ENCODE measurements around the gene AFF3. TPM values are rescaled to one million over a fixed set of nuclear protein-coding genes. Genes with fewer than 3 reads are reported as not detected.

AFF3 gene
- total RNA-seq, 1 experiment from 2014 or later, result 0.61 TPM

GRCh38 chr2:99682275-99683060, 459.9 kb downstream of the AFF3 start:
- Histone ChIP-seq H3K36me3 (ENCODE audit: control insufficient read depth in 1 of 2, insufficient read depth in 2 of 2, low read length in 2 of 2) (no peaks in the 10 kb centered on the region), H3K9me3 (ENCODE audit: control insufficient read depth in 1 of 2, insufficient read depth in 1 of 2, low read depth in 1 of 2, low read length in 2 of 2) (no peaks in the 10 kb centered on the region), H3K27ac (ENCODE audit: low read depth, low read length) (no peak overlapping the region), H2AFZ (ENCODE audit: low read depth, low read length, poor library complexity, severe bottlenecking) (no peak overlapping the region), H3K9me2 (ENCODE audit: insufficient read depth) (no peaks in the 10 kb centered on the region), H3K4me2 (ENCODE audit: low read length) (no peak overlapping the region), H3K79me2 (ENCODE audit: insufficient read depth, low read length) (no peaks in the 10 kb centered on the region), H3K4me1 (ENCODE audit: control insufficient read depth in 1 of 2, insufficient read depth in 2 of 2, low read length in 2 of 2) (no peaks in the 10 kb centered on the region), H3K27me3 (ENCODE audit: insufficient read depth, low read length) (peaks cover 25% of the 10 kb centered on the region; the same call in 1 of the 2 replicates), H3K4me3 (replicated peaks in 1 of 2; ENCODE audit: low read depth in 1 of 2, low read length in 2 of 2) (no peak overlapping the region), H3K9ac (ENCODE audit: low read length) (no peak overlapping the region), H4K20me1 (ENCODE audit: insufficient read depth) (no peaks in the 10 kb centered on the region)
- no peak for DNase-seq (ENCODE audit: low read depth, low spot score)
- ChIA-PET POLR2A (no interaction called here), CTCF (no interaction called here), RAD21 (ENCODE audit: low non-redundant PET in 1 of 2, low total read pairs in 2 of 2, uncharacterized antibody in 2 of 2, unreplicated experiment in 2 of 2) (no interaction called here)
- no peak for ATAC-seq
- no peak for TF ChIP-seq ZFX (IDR thresholded peaks at IDR 0.05)
- no peak for TF ChIP-seq EZH2 (IDR thresholded peaks at IDR 0.05)
- TF ChIP-seq SRF (IDR thresholded peaks at IDR 0.05; ENCODE audit: low read depth), result no peak
- TF ChIP-seq FOSL1 (IDR thresholded peaks at IDR 0.05; ENCODE audit: low read depth), result no peak
- no peak for TF ChIP-seq JUND (IDR thresholded peaks at IDR 0.05)
- no peak for TF ChIP-seq MAX (IDR thresholded peaks at IDR 0.05)
- no peak for TF ChIP-seq ZNF274 (IDR thresholded peaks at IDR 0.05; ENCODE audit: low read depth, low read length)
- no peak for TF ChIP-seq EGR1 (IDR thresholded peaks at IDR 0.05; ENCODE audit: low read depth)
- TF ChIP-seq SP1 (IDR thresholded peaks at IDR 0.05; ENCODE audit: low read depth), result no peak
- no peak for TF ChIP-seq SIN3A (IDR thresholded peaks at IDR 0.05; ENCODE audit: low read depth)
- TF ChIP-seq YY1 (IDR thresholded peaks at IDR 0.05; ENCODE audit: extremely low read depth, insufficient replicate concordance, low read depth, low read length), result no peak
- no peak for TF ChIP-seq CTCF (IDR thresholded peaks at IDR 0.05 in 2 of 3, conservative IDR thresholded peaks at IDR 0.05 in 1 of 3; ENCODE audit: borderline replicate concordance in 1 of 3, insufficient read depth in 1 of 3, low read depth in 2 of 3, low read length in 2 of 3)
- TF ChIP-seq ELF1 (IDR thresholded peaks at IDR 0.05; ENCODE audit: borderline replicate concordance, low read depth), result no peak
- no peak for TF ChIP-seq REST (IDR thresholded peaks at IDR 0.05; ENCODE audit: low read depth)
- intact Hi-C loops (cut with micrococcal nuclease), result no loop called here
- BruUV-seq (replicated peaks), result no TSS peak

All from HCT116 (cell line).